Fibroblast of villous mesenchyme (primary cell): Measurements from ENCODE around the gene ANO1. TPM values are rescaled to one million over a fixed set of nuclear protein-coding genes. Genes with fewer than 3 reads are reported as not detected.

ENCODE experiments used
- DNase-seq: peaks from one replicate; pipeline ENCODE4 v3.0.0-alpha.2; 2010; ENCODE audit warnings: low read depth
- H3K4me3 ChIP-seq: 2 replicates; pipeline ENCODE4 v1.5.1; 2011; ENCODE audit warnings: low read depth, mild to moderate bottlenecking, low read length
- CTCF ChIP-seq: IDR thresholded peaks from 2 replicates; pipeline ENCODE4 v1.5.1; 2012; ENCODE audit warnings: low read depth, mild to moderate bottlenecking, low read length; ENCODE audit not compliant: insufficient read depth
- total RNA-seq: library from RNA; depleted of rRNA; stranded (reverse); fragments of >200 nt; gene quantifications from 2 replicates; pipeline ENCODE4 v1.2.3, GENCODE V29; 2012

The ANO1 gene
- total RNA-seq, 1 donor = not detected

GRCh38 chr11:70156291-70157037 is 78.3 kb downstream of the ANO1 start:
- DNase-seq = no peak
- H3K4me3 ChIP-seq = no peak overlapping the region
- TF ChIP-seq CTCF = no peak

GRCh38 chr11:70158201-70158600 is 80.1 kb downstream of the ANO1 start:
- no peak overlapping the region for H3K4me3 ChIP-seq
- no peak for DNase-seq
- TF ChIP-seq CTCF = peak; percentile 27

- TF ChIP-seq CTCF = no peak
Measured at GRCh38 chr11:70158757-70159389, 80.8 kb downstream of the ANO1 start.

GRCh38 chr11:70159627-70160570 is 81.8 kb downstream of the ANO1 start:
- no peak overlapping the region for H3K4me3 ChIP-seq
- no peak for TF ChIP-seq CTCF
- no peak for DNase-seq

More at GRCh38 chr11:70158757-70159389, 80.8 kb downstream of the ANO1 start:
- H3K4me3 ChIP-seq = no peak overlapping the region
- no peak for DNase-seq

GRCh38 chr11:70161043-70161625 is 83.0 kb downstream of the ANO1 start:
- no peak overlapping the region for H3K4me3 ChIP-seq
- TF ChIP-seq CTCF = no peak
- no peak for DNase-seq

- H3K4me3 ChIP-seq = no peak overlapping the region
- DNase-seq = no peak
- TF ChIP-seq CTCF = no peak
Measured at GRCh38 chr11:70164705-70165104, 86.6 kb downstream of the ANO1 start.
